M059J (cell line): ENCODE results near the gene PALLD. TPM values are rescaled to one million over a fixed set of nuclear protein-coding genes. Genes with fewer than 3 reads are reported as not detected.

ENCODE experiments used
- DNase-seq: peaks from one replicate; pipeline ENCODE4 v3.0.0-alpha.2; 2012; ENCODE audit warnings: low read depth
- total RNA-seq: library from RNA; depleted of rRNA; stranded (reverse); fragments of >200 nt; shearing (Covaris generic); gene quantifications from 2 replicates; pipeline ENCODE4 v1.2.3, GENCODE V29; 2014

Gene PALLD
- total RNA-seq, 1 experiment from 2014 or later: 46.0 TPM

DNA sequence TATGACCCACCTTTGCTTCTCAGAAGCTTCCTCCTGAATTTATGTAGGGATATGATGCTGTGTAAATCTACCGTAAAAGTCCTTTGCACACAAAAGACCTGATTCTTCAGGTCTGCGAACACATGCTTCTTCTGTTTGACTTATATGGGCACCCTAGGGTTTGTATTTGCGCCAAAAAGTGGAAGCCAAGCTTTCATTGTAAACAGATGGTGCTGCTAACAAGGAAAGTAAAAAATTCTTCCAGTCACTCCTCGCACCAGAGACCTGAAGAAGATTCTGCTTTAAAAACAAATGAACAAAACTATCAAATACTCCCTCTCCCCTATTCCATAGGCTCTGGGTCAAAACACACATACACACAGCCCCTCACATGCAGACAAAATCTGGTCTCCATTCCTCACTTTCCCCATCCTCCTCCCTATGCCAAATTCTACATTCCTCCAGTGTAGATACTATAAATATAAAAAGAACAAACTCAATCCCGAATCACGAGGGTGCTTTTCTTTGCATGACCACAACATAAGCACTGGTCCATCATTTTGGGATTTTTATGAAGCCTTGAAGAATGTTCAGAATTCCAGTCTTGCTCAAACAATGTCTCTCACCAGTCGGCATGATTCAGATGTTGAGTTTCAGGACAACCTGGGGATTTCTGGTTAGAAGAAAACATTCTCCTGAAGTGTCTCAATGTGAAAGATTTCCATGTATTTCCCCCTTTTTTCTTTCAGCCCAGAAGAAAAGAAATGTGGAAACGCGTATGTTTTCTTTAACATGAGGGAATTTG, 125.1 kb downstream of the PALLD start:
- peak; percentile 68 for DNase-seq

DNA sequence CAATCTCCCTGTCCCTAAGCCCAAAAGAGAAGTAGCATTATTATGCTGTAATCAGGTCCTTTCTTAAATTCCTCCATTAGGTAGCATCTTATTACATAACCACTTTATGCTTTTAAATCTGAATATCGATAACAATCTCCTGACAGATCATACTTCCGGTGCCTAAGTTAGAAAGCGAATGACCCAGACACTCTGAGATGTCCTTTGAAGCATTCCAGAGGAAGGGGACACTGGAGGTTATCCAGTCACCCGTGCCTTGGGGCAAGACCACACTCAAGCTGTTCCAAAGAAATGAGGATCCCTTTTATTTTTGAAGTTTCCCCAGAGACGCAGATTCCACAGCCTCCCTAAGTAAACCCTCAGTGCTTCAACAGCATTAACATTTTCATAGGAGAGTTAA, 125.7 kb downstream of the PALLD start:
- no peak for DNase-seq

DNA sequence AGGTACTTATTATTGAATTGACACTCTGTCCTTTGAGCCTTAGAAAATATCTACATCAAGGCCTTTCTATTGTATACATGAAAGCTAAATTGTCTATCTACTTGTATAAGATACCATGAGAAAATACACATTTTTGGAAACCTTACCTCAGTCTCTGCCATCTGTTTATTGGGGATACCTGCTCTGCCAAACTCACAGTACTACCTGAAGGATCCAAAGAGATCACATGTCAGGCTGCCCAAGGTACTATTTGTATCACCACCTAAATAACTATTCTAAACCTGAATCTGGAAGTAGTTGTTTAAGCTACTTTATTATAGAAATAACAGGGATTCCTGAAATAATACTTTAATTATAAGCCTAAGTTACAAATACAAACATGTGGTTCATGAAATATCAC, 126.2 kb downstream of the PALLD start:
- no peak for DNase-seq

DNA sequence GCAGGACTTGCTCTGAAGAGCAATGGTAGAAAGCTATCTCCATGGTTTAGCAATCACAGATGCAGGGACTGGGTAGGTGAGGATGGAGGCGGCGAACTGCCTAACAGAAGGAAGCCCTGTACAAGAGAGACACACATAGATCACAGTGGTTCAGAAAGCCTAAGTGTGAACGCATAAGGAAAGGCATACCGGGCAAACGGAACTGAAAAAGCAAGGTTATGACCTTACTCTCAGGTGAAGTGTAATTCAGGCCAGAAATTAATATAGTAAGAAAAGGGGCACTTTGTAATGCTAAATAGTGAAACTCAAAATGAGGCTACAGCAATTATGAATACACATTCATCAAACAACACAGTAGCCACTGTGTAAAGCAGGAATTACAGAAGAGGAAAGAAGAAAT, 126.6 kb downstream of the PALLD start:
- DNase-seq: no peak

DNA sequence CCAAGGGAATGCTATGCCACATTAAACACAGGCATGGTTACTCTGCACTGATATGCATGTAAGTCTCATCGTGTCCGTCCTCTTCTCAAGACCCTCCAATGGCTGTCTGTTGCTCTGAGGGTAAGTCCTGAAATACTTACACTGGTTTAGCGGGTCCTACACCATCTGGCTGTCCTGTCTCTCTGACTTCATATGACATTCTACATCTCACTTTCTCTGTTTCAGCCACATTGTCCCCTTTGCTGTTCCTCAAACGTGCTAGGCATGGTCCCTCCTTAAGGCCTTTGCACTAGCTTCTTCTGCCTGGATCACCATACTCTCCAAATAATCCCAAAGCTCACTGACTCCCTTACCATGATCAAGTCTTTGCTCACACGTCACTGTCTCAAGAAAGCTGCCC, 131.4 kb downstream of the PALLD start:
- DNase-seq: no peak

DNA sequence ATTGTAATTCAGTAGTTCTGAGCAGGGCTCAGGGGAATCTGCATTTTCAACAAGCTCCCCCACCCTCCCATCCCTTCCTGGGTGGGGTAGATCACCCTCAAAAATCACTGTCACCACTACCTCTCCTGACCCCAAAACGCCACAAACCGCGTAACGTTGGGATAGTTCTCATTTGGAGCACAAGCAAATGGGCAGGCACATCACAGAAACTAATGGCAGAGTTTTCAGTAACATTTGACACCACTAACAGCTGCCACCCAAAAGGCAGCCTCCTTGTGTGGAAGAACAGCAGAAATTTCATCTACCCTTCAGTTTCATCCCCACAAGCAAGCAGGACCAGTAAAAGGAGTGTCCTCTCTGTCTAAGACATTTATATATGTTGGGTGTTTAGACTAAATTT, 132.7 kb downstream of the PALLD start:
- DNase-seq: no peak

DNA sequence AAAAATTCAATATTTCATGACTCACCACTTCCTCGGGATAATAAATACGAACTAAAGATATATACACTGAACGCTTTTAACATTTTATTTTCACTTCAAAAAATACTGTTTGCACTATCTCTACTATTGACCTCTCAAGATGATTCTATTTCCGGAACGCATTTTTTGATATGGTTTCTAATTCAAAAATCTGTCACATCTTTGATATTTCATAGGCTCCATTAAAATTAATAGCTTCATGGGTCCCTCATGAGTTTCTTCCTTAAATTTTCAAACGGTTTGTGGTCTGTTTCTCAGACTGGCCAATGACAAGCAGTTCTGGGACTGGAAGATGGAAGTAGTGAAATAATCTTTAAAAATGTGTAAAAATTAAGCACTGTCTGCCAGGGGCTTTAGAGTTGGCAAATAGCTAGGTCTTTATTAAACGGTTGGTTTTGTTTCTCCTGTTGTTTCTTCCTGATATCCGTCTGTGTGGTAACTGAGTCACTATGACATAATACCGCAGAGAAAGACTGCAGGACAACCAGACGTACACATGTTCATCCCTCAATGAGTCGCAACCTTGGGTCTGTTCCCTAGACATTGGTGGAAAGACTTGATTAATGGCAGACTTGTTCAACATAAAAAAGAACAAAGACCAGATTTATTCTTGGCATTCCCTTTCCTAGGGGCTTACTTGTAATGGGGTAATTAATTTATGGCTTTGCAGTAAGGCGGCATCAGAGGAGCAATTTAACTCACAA, 133.8 kb downstream of the PALLD start:
- DNase-seq: peak; percentile 82

DNA sequence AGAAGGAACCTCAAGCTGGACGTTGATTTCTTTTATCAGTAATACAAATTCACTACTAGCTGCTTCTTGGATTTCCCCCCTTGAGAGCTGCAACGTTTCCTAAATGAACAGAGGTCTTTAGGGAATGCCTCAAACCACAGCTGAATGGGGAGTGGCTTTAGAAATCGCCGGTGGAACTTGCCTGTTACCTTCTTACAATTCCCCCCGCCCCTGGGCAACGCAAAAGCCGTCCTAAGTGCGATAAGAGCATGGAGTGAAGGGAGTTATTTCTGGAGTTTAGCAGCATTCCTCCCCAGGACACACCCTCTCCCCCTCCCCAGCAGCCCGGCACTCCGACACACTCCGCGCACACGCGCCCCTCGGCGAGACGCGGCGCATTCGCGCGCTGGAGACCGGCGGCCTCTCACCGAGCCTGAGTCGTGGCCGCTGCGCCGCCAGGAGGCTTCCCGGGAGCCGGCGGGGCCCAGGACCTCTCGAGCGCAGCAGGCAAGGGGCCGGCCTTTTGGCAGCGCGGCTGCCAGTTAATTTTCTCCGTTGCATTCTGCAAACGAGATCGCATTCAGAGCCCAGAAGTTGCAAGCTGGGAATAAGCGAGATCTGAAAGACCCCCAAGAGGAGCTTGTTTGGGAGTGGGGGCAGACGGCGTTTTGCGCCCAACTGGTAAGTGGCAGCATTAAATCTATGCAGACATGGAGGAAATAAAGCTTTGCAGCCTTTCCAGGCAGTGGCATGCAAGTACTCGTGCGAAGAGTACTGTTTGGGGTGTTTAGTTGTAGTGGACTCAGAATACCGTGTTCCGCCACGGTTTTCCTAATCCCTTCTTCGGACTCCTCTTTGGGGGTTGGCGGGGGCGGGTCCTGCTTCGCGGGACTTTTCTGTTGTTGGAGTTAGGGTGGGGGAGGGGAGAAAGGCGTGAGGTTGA, 134.7 kb downstream of the PALLD start:
- DNase-seq: peak; percentile 66

DNA sequence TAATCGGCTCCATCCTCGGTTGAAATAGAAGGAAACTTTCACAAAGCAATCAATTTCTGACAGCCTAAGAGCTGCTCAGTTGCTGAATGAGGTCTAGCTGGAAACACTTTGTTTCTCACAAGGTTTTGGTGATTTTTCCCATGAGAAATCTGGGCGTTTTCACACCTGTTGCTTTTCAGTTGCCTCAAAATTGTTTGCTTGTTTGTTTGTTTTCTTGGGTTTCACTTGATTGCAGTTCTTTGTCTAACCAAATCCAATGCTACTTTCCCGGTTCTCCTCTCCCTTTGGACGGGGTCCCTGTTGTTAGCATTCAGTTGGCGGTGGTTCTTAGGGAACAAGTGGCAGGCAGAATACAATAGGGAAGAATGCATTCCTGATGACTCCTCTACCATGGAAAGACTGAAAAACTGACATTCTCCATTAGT, 135.5 kb downstream of the PALLD start:
- no peak for DNase-seq

DNA sequence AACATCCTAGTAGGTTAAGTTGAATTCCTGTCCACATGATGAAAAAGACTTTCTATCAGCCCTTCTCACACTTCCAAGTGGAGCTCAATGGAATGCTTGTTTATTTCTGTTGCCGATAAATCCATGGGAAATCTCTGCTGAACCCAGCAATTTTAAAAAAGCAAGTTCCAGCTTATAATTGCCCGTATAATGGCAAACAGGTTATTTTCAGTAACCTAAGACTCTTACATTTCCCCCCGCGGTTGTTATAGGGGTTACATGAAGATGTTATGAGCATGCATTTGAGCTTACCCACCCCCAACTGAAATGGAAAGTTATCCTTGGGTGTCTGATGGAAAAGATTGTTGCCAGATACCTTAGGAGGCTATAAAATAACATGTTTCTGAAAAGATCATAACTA, 136.2 kb downstream of the PALLD start:
- no peak for DNase-seq

DNA sequence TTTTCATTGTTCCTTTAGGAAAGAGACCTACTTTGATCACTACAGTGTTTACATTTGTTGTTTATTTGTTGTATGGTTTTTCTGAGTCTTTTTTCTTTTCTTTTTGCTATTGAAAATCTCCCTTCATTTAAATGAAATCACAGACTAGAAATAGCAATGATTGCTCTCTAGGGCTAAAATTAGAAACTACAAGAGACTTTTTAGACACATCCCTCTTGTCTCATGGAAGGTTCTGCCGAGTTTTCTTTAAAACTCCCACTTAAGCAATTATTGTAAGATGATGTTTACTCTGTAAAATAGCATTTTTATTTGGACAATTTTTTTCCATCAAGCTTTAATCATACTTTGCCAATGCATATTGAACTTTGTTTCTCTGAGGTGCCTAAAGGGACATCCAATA, 136.6 kb downstream of the PALLD start:
- no peak for DNase-seq

DNA sequence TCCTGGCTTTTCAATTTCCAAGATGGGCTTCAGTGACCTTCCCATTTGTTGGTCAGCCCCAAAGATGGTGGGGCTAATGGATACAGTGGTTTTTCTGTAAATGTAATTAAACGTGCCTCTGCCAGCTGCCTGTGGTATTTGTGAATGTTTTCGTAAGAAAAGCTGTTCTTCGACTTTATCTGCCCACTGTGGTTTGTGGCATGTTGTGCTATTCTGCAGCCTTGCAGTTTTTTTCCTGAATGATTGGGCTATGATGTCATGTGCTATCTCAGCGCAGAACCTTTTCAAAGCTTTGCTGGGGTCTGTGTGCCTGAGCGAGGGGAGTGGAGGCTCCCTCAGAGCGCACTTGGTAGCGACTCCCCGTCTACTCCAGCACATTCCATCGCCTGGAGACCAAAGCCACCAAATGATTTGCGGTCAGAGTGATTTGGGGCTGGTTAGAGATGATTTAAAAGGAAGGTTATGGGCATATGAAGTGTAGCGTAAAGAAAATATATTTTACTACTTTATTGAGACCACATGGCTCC, 137.5 kb downstream of the PALLD start:
- peak; percentile 98 for DNase-seq

DNA sequence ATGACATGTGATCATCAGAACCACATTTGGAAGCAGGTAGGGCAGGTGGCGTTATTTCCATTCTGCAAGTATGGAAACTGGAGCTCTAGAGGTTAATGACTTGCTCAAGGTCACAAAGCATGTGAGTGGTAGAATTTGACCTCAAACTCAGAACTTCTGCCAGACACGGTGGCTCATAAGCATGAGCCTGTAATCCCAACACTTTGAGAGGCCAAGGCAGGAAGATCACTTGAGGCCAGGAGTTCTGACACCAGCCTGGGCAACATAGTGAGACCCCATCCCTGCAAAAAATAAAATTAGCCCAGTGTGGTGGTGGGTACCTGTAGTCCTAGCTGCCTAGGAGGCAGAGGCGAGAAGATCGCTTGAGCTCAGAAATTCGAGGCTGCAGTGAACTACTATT, 139.2 kb downstream of the PALLD start:
- DNase-seq: no peak

DNA sequence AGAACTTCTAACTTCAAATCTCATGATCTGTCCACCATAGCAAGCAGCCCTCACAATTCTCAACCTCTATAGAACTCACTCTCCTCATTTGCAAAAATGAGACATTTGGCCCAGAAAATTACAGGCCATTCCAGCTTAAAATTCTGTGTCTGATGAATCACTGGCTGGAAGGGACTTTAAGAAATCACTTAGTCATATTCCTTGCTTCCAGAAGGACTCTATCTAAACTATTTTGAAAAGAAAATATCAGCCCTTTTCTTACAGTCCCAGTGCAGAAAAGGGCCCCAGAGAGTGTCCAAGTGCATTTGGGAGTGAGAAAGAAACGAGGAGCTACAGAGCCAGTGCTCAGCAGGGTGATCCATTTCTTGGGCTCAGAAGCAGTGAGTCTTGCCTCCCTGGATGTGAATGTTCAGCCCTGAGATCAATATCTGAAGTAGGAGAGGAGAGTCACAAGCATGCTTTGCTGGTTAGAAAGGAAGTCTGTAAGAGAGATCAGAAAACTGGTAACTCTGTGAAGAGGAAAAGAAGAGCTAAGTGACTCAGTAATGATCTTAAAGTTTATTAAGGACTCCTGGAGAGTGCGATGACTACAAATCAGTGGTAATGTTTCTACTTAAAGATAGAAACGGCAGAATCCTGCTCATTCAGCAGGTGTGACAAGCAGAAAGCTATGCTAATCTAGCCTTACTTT, 139.8 kb downstream of the PALLD start:
- DNase-seq: peak; percentile 80

DNA sequence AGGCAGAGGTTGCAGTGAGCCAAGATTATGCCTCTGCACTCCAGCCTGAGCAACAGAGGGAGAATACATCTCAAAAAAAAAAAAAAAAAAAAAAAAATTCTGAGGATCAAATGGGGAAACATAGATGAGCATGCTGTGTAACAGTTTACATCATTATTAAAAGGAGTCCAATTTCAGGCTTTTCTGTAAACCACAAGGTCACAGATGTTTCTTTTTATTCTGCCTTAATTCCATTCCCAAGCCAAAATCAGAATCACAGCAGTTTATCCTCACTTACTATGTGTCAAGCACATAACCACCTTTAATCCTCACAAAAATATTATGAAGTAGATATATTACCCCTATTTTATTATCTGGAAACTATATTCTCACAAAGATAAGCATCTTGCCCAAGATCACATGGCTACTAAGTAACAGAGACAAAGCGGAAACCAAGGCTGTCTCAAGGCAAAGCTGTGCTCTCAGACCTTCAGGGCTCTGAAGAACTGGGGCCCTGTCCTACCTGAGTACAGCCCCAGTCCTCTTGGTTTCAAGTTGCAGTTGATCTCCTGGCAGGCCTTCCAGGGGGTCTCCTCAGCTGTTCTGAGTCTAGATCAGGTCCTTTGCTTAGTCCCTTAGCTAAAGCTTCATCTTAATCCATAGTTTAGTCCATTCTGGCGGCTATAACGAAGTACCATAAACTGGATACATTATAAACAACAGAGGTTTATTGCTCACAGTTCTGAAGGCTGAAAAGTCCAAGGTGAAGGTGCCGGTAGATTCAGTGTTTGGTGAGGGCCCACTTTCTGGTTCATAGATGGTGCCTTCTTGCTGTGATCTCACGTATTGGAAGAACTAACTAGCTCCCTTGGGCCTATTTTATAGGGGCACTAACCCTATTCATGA, 141.3 kb downstream of the PALLD start:
- peak; percentile 65 for DNase-seq

DNA sequence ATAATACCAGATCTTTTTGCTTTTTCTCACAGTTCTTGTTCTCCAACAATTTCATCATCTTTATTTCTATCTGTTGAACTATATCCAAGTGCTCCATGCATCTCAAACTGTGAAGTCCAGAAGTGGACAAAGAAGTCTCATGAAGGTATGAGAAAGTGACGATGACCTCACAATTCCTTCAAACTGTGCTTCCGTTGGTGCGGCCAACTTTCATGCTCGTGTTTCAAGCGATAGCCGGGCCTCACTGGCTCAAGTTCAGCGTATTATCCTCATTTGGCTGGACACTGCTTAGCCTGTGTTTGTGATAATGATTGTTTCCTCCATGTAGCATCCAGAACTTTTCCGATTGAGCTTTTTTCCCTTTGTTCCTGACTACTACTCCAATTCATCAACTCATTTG, 143.1 kb downstream of the PALLD start:
- DNase-seq: no peak

DNA sequence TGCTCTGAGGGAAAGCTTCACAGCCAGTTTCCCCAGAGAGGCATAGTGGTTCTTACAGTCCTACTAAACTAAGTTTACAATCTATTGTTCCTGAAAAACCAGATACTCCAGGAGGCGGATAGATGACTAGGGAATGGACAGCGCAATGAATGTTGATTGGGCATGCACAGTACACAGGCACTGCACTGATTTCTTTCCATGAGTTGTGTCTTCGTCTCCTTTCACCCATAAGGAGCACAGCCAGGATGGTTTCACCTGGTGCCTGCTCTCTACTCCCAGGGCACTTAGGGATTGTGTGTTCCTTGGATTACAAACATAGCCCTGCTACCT, 144.9 kb downstream of the PALLD start:
- DNase-seq: no peak

DNA sequence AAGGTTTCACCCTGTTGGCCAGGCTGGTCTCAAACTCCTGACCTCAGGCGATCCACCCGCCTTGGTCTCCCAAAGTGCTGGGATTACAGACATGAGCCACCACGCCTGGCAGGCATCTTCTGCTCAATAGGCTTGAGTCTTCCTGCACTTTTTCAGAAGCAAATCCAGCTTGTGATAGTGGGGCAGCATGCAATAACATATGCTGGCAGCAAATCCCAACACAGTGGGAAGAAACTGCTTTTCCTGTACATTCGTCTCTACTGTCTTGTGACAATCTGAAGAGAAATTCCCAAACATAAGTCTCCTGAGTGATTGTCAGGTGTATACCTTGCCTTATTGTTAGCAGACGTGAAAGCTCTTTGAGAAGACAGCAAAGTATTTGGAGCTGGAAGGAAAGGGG, 145.7 kb downstream of the PALLD start:
- no peak for DNase-seq

DNA sequence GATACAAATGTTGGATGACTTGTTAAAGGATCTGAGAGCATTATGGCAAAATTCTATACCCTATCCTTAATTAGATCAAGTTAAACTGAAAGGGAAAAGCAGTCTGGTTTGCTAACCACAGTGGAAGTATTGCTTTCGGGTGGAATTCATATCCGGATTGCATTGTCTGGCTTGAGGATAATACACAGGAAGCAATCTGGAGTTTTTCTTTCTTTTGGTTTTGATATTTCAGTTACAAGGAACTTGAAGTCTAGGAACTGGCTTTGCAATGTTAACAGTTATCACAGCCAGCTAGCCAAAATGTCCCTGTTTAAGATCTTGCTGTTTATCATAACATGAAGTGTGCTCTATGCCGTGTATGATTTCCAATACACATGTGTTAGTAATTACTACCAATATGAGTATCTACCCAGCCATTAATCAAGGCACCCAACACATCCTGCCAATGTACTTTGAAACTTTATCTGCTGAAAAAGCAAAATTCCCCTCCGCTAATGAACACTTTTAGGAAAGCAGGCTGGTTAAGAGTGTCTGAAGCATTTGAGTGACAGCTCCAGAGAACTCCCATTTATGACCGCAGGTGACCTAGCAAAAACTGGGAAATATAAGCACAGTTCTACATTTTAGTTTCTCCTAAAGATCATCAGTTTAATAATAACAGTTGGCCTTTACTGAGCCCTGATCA, 146.4 kb downstream of the PALLD start:
- no peak for DNase-seq

DNA sequence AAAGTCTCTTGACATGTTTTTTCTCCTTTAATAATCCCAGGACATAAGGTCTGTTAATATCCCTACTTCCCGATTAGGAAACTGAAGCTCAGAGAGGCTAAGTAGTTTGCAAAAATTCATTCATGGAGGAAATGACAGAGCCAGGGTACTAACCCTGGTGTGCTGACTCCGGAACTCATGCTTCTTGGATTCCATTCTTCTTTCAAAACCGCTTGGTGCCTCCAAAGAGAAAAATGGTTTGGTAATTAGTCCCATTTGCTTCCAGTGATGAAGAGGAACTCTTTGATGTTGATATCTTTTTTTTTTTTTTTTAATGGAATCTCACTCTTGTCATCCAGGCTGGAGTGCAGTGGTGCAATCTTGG, 146.9 kb downstream of the PALLD start:
- DNase-seq: no peak
